ENCODE results near the gene SERINC5. TPM values are rescaled to one million over a fixed set of nuclear protein-coding genes. Genes with fewer than 3 reads are reported as not detected.

Gene SERINC5
- total RNA-seq, 1 experiment from 2014 or later, result 5.7 TPM

GRCh38 chr5:80129146-80129545 is 126.7 kb downstream of the SERINC5 start:
- Histone ChIP-seq H3F3A (ENCODE audit: low read length, unreplicated experiment) (no peaks in the 10 kb centered on the region), H3K4me1 (ENCODE audit: insufficient read depth, low read length) (peaks cover 15% of the 10 kb centered on the region), H3K9me2 (replicated peaks; ENCODE audit: low read length) (no peaks in the 10 kb centered on the region), H3K9me3 (ENCODE audit: low read length) (no peaks in the 10 kb centered on the region), H2AFZ (ENCODE audit: low read length) (no peak overlapping the region), H3K9ac (ENCODE audit: low read length) (no peak overlapping the region), H4K20me1 (ENCODE audit: low read length) (no peaks in the 10 kb centered on the region), H3K36me3 (ENCODE audit: low read depth, low read length) (no peaks in the 10 kb centered on the region), H3K27ac (ENCODE audit: low read length) (no peak overlapping the region), H3K27me3 (ENCODE audit: low read length) (no peaks in the 10 kb centered on the region), H3K4me2 (ENCODE audit: low read length) (no peak overlapping the region), H3K4me3 (ENCODE audit: low read length) (no peak overlapping the region), H3K79me2 (ENCODE audit: low read length) (no peaks in the 10 kb centered on the region)
- BruUV-seq (replicated peaks), result no TSS peak
- ATAC-seq, result no peak
- CTCF ChIA-PET, result no interaction called here
- DNase-seq, result no peak
- TF ChIP-seq CTCF (conservative IDR thresholded peaks at IDR 0.05; ENCODE audit: low read depth, low read length) (no peak), EZH2 (IDR thresholded peaks at IDR 0.05; ENCODE audit: low read length, unreplicated experiment) (no peak), EZH2phosphoT487 (IDR thresholded peaks at IDR 0.05; ENCODE audit: borderline replicate concordance, low read length) (no peak)
- intact Hi-C loops (cut with micrococcal nuclease), result loop anchor here (10.0 kb wide), 1 partner anchor 126 kb away; the partner anchor contains the start of gene SERINC5
- POLR2A ChIA-PET (ENCODE audit: unreplicated experiment), result no interaction called here

GRCh38 chr5:80128141-80128540 is 127.7 kb downstream of the SERINC5 start:
- Histone ChIP-seq H3K36me3 (ENCODE audit: low read depth, low read length) (no peaks in the 10 kb centered on the region), H3K4me1 (ENCODE audit: insufficient read depth, low read length) (peaks cover 15% of the 10 kb centered on the region), H3K9me3 (ENCODE audit: low read length) (no peaks in the 10 kb centered on the region), H4K20me1 (ENCODE audit: low read length) (no peaks in the 10 kb centered on the region), H3K9ac (ENCODE audit: low read length) (no peak overlapping the region), H3K4me3 (ENCODE audit: low read length) (no peak overlapping the region), H3F3A (ENCODE audit: low read length, unreplicated experiment) (no peaks in the 10 kb centered on the region), H3K79me2 (ENCODE audit: low read length) (no peaks in the 10 kb centered on the region), H3K27me3 (ENCODE audit: low read length) (no peaks in the 10 kb centered on the region), H3K9me2 (replicated peaks; ENCODE audit: low read length) (no peaks in the 10 kb centered on the region), H3K27ac (ENCODE audit: low read length) (no peak overlapping the region), H2AFZ (ENCODE audit: low read length) (no peak overlapping the region), H3K4me2 (ENCODE audit: low read length) (no peak overlapping the region)
- ChIA-PET POLR2A (ENCODE audit: unreplicated experiment) (no interaction called here), CTCF (no interaction called here)
- intact Hi-C loops (cut with micrococcal nuclease), result loop anchor here (10.0 kb wide), 1 partner anchor 127 kb away; the partner anchor contains the start of gene SERINC5
- no peak for ATAC-seq
- peak; percentile 7 for DNase-seq
- no TSS peak for BruUV-seq (replicated peaks)
- TF ChIP-seq EZH2 (IDR thresholded peaks at IDR 0.05; ENCODE audit: low read length, unreplicated experiment) (no peak), EZH2phosphoT487 (IDR thresholded peaks at IDR 0.05; ENCODE audit: borderline replicate concordance, low read length) (no peak), CTCF (conservative IDR thresholded peaks at IDR 0.05; ENCODE audit: low read depth, low read length) (no peak)

GRCh38 chr5:80127116-80127552 is 128.7 kb downstream of the SERINC5 start:
- TF ChIP-seq EZH2 (IDR thresholded peaks at IDR 0.05; ENCODE audit: low read length, unreplicated experiment) (no peak), EZH2phosphoT487 (IDR thresholded peaks at IDR 0.05; ENCODE audit: borderline replicate concordance, low read length) (no peak), CTCF (conservative IDR thresholded peaks at IDR 0.05; ENCODE audit: low read depth, low read length) (no peak)

More at GRCh38 chr5:80127116-80127552, 128.7 kb downstream of the SERINC5 start:
- DNase-seq (no peak), ATAC-seq (no peak)
- BruUV-seq (replicated peaks), result no TSS peak
- Histone ChIP-seq H3K4me2 (ENCODE audit: low read length) (no peak overlapping the region), H3K36me3 (ENCODE audit: low read depth, low read length) (no peaks in the 10 kb centered on the region), H3K79me2 (ENCODE audit: low read length) (no peaks in the 10 kb centered on the region), H3K4me3 (ENCODE audit: low read length) (no peak overlapping the region), H3K9me2 (replicated peaks; ENCODE audit: low read length) (no peaks in the 10 kb centered on the region), H3F3A (ENCODE audit: low read length, unreplicated experiment) (no peaks in the 10 kb centered on the region), H3K4me1 (ENCODE audit: insufficient read depth, low read length) (peaks cover 15% of the 10 kb centered on the region), H3K9ac (ENCODE audit: low read length) (no peak overlapping the region), H2AFZ (ENCODE audit: low read length) (no peak overlapping the region), H3K27me3 (ENCODE audit: low read length) (no peaks in the 10 kb centered on the region), H4K20me1 (ENCODE audit: low read length) (no peaks in the 10 kb centered on the region), H3K9me3 (ENCODE audit: low read length) (no peaks in the 10 kb centered on the region), H3K27ac (ENCODE audit: low read length) (no peak overlapping the region)
- POLR2A ChIA-PET (ENCODE audit: unreplicated experiment), result no interaction called here
- CTCF ChIA-PET, result no interaction called here
- intact Hi-C loops (cut with micrococcal nuclease), result loop anchor here (10.0 kb wide), 1 partner anchor 128 kb away; the partner anchor contains the start of gene SERINC5
